T-helper 9 cell (primary cell): Measurements from ENCODE around the gene AKTIP.

Source experiments
- DNase-seq: peaks from one replicate; pipeline ENCODE4 v3.0.0-alpha.2; 2020

The AKTIP gene

DNA sequence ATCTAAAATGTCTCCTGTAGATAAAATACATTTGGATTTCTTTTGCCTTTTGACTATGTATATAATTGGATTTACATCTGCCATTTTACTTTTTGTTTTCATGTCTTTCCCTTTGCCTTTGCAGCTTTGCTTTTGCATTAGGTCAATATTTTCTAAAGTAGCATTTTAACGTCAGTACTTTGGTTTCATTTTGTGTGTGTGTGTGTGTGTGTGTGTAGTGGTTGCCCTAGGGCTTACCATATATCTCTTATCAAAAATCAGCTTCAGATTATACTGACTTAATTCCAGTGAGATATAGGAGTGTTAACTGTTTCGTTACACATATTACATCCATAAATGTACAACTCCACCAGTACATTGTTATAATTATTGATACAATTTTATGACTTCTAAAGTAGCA, 26.1 kb downstream of the AKTIP start:
- no peak for DNase-seq

DNA sequence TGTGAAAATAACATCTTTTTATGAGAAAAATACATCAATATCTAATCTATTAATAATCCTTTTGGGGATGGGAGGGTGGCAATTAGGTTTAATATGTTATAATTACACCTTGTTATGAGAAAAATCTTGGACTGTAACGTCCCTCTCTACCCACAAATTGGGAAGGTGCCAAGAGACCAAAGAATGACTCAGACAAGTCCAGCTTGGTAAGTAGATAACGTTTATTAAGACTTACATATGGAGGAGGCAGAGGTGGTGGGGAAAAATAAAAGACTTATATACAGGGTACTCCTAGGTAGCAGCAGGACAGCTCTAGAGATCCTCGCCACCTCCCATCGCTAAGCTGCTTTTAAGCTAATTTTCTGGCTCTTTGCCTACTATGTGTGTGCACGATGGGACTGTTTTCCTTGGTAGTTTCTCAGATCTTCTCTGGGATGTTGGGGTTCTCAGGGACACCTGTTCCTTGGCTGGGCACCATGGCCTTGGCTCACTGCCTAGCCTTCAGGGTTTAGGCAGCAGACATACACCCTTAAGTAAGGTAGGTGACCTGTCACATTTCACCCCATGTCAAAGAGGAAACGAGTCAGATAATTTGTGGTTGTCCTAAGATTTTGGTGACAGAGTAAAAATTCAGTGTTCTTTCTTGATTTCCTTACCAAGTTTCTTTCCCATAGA, 37.3 kb downstream of the AKTIP start:
- no peak for DNase-seq

- no peak for DNase-seq
These were observed 44.4 kb downstream of the AKTIP start for GRCh38 chr16:53458635-53459034.

- DNase-seq = peak; percentile 46
These were observed 45.3 kb downstream of the AKTIP start for GRCh38 chr16:53457670-53458069.

- DNase-seq = peak; percentile 8
These were observed 46.4 kb downstream of the AKTIP start for GRCh38 chr16:53456625-53457024.

- no peak for DNase-seq
These were observed 49.1 kb downstream of the AKTIP start for GRCh38 chr16:53453928-53454327.

- no peak for DNase-seq
These were observed 53.0 kb downstream of the AKTIP start for GRCh38 chr16:53449816-53450517.

DNA sequence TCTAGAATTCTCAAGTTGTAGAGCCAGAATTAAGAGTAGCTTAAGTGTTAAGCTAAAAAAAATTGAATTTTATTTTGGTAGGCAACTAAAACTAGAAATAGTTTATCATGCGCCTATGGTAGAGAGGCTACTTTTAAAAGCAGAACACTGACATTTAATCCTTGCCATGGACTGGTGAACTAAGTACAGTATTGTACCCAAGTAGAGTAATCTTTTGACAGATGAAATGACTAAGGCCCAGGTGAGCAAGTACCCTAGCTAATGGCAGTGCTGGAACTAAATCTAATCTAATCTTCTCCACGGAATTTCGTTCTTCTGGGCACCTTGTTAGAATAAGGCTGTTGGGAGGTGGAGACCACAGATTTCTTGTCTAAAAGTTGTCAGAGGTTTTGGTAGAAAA, 56.9 kb downstream of the AKTIP start:
- DNase-seq = no peak

GRCh38 chr16:53445534-53445933, 57.5 kb downstream of the AKTIP start:
- no peak for DNase-seq
